ENCODE data around the gene PIEZO2. TPM values are rescaled to one million over a fixed set of nuclear protein-coding genes. Genes with fewer than 3 reads are reported as not detected.
"Not testable (repeated sequence)": the region's sequence is repeated elsewhere in the genome, so short reads cannot be mapped to it uniquely, and the experiment has no call there.

PIEZO2 gene
- not detected for total RNA-seq

DNA sequence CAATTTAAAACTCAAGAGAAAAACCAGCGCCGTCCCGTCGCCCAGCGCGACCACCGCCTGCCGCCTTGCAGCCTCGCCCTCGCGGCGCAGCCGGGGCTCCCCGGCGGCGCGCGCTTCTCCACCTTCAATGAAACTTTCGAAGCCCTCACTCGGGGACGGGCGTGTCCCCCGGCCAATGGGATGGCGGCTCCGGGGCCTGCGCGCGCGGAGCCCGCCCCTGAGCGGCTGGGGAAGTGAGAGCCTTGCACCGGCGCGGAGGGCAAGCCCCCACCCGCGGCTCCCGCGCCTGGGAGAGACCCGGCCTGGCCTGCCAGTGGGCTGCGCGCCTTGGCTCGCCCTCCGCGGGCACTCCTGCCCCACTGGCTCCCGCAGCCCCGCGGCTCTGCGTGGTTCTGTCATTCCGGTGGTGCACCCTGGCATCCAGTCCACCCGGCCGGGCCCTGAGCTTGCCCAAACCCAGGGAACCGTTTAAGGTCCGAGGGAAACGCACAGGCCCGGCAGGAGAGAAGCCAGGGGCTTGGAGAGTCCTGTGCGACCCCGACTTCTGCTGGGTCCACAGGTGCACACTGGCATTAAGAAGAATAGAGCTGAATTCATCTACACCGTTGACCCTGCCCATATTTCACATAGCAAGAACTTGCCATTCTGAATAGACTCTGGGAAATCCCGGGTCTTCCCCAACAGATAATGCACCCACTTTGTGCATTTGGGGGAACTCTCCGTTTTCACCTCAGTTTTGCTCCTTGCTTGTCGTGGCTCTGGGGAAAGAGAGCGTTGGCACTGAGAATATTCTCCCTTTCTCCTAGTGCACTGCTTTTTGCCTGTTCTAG, at the start of gene PIEZO2:
Gene PIEZO2, minus strand, starts transcription at position 129 of the 830 bp plus-strand sequence. CDS start 981 bp downstream, outside the sequence.
- H3K27me3 Mint-ChIP-seq = peaks cover 44% of the 10 kb centered on the region
- H3K9me3 Mint-ChIP-seq (ENCODE audit: low read depth) = no peaks in the 10 kb centered on the region
- DNase-seq (no peak), ATAC-seq (no peak)
- H3K4me3 Mint-ChIP-seq = no peak within 1 kb of the TSS
- no peak within 1 kb of the TSS for H3K27ac Mint-ChIP-seq
- CTCF ChIA-PET = no interaction called here
- H3K4me1 Mint-ChIP-seq = no peaks in the 10 kb centered on the region
- H3K36me3 Mint-ChIP-seq = no peaks in the 10 kb centered on the region

- DNase-seq = no peak
- no peak for ATAC-seq
- Mint-ChIP-seq H3K36me3 (no peaks in the 10 kb centered on the region), H3K27ac (no peak overlapping the region), H3K27me3 (no peaks in the 10 kb centered on the region), H3K4me3 (no peak overlapping the region), H3K4me1 (no peaks in the 10 kb centered on the region), H3K9me3 (ENCODE audit: low read depth) (no peaks in the 10 kb centered on the region)
- CTCF ChIA-PET = no interaction called here
Observed at GRCh38 chr18:11183637-11184036, 34.3 kb upstream of the PIEZO2 start.

- DNase-seq; H3K27me3 Mint-ChIP-seq; H3K4me1 Mint-ChIP-seq; H3K9me3 Mint-ChIP-seq (ENCODE audit: low read depth); H3K4me3 Mint-ChIP-seq; H3K36me3 Mint-ChIP-seq; ATAC-seq; H3K27ac Mint-ChIP-seq; CTCF ChIA-PET: not testable (repeated sequence)
Observed at GRCh38 chr18:11181629-11182028, 32.3 kb upstream of the PIEZO2 start.

GRCh38 chr18:11179959-11180519, 30.7 kb upstream of the PIEZO2 start:
- ATAC-seq (no peak), DNase-seq (no peak)
- Mint-ChIP-seq H3K27me3 (no peaks in the 10 kb centered on the region), H3K27ac (no peak overlapping the region), H3K4me3 (no peak overlapping the region), H3K9me3 (ENCODE audit: low read depth) (no peaks in the 10 kb centered on the region), H3K36me3 (no peaks in the 10 kb centered on the region), H3K4me1 (no peaks in the 10 kb centered on the region)
- CTCF ChIA-PET = no interaction called here

GRCh38 chr18:11178951-11179549, 29.7 kb upstream of the PIEZO2 start:
- Mint-ChIP-seq H3K4me3 (no peak overlapping the region), H3K27ac (no peak overlapping the region), H3K36me3 (no peaks in the 10 kb centered on the region), H3K27me3 (no peaks in the 10 kb centered on the region), H3K9me3 (ENCODE audit: low read depth) (no peaks in the 10 kb centered on the region), H3K4me1 (no peaks in the 10 kb centered on the region)
- DNase-seq = no peak
- CTCF ChIA-PET = no interaction called here
- no peak for ATAC-seq

- no peaks in the 10 kb centered on the region for H3K9me3 Mint-ChIP-seq (ENCODE audit: low read depth)
- CTCF ChIA-PET = no interaction called here
- no peak for ATAC-seq
Observed at GRCh38 chr18:11177382-11177781, 28.0 kb upstream of the PIEZO2 start.

GRCh38 chr18:11176481-11176881, 27.1 kb upstream of the PIEZO2 start:
- no peak for DNase-seq
- no peak overlapping the region for H3K4me3 Mint-ChIP-seq

More at GRCh38 chr18:11177382-11177781, 28.0 kb upstream of the PIEZO2 start:
- no peaks in the 10 kb centered on the region for H3K27me3 Mint-ChIP-seq
- H3K4me1 Mint-ChIP-seq = no peaks in the 10 kb centered on the region
- DNase-seq = no peak
- H3K27ac Mint-ChIP-seq = no peak overlapping the region
- no peak overlapping the region for H3K4me3 Mint-ChIP-seq
- no peaks in the 10 kb centered on the region for H3K36me3 Mint-ChIP-seq

GRCh38 chr18:11175266-11175979, 26.1 kb upstream of the PIEZO2 start:
- Mint-ChIP-seq H3K4me3 (no peak overlapping the region), H3K9me3 (ENCODE audit: low read depth) (no peaks in the 10 kb centered on the region), H3K27me3 (no peaks in the 10 kb centered on the region), H3K36me3 (no peaks in the 10 kb centered on the region), H3K4me1 (no peaks in the 10 kb centered on the region), H3K27ac (no peak overlapping the region)
- CTCF ChIA-PET = no interaction called here
- DNase-seq (no peak), ATAC-seq (no peak)

More at GRCh38 chr18:11176481-11176881, 27.1 kb upstream of the PIEZO2 start:
- no peak for ATAC-seq
- no peaks in the 10 kb centered on the region for H3K9me3 Mint-ChIP-seq (ENCODE audit: low read depth)
- CTCF ChIA-PET = no interaction called here
- no peaks in the 10 kb centered on the region for H3K4me1 Mint-ChIP-seq
- no peak overlapping the region for H3K27ac Mint-ChIP-seq
- H3K36me3 Mint-ChIP-seq = no peaks in the 10 kb centered on the region
- no peaks in the 10 kb centered on the region for H3K27me3 Mint-ChIP-seq

GRCh38 chr18:11174179-11174578, 24.8 kb upstream of the PIEZO2 start:
- ATAC-seq; H3K4me1 Mint-ChIP-seq; H3K9me3 Mint-ChIP-seq (ENCODE audit: low read depth); DNase-seq; H3K4me3 Mint-ChIP-seq; H3K27ac Mint-ChIP-seq; CTCF ChIA-PET; H3K36me3 Mint-ChIP-seq; H3K27me3 Mint-ChIP-seq: not testable (repeated sequence)

DNA sequence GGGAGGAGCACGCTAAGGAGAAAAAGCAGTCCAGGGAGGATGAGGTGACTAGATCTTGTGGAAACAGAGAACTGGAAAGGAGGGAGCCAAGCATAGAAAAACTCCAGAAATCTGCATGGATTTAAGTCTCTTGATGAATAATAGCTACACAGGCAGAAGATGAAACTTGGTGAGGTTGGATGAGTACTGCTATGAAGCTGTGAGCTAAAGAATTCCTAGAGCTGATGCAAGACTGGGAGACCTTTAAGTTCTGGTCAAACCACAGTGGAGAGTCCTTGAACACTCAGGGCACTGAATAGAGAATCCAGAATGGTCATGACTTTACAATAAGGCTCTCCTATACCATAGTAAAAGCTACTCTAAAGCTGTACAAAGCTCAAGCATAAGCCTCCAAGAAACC, 18.4 kb upstream of the PIEZO2 start:
- Mint-ChIP-seq H3K4me3 (no peak overlapping the region), H3K36me3 (no peaks in the 10 kb centered on the region), H3K27me3 (no peaks in the 10 kb centered on the region), H3K4me1 (no peaks in the 10 kb centered on the region), H3K9me3 (ENCODE audit: low read depth) (no peaks in the 10 kb centered on the region), H3K27ac (no peak overlapping the region)
- no peak for DNase-seq
- CTCF ChIA-PET = no interaction called here
- ATAC-seq = no peak

DNA sequence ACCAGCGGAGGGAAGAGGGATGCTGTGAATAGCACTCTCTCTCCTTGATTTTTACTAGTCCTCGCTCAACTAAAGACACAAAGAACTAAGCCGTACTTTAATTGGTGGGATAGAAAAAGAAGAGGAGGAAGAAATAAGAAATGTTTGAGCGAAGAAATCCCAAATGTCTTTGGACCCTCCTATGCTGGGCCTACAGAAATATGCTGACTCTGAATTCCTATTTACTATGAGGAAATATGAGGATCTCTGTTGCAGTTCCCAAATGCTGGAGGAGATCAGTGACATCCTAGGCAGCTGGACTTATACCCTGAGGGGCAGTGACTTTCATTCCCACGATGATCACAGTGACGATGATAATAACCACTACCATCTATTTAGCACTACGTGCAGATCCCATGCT, 16.6 kb upstream of the PIEZO2 start:
- no peaks in the 10 kb centered on the region for H3K9me3 Mint-ChIP-seq (ENCODE audit: low read depth)
- no peaks in the 10 kb centered on the region for H3K36me3 Mint-ChIP-seq
- no peak overlapping the region for H3K27ac Mint-ChIP-seq
- H3K4me3 Mint-ChIP-seq = no peak overlapping the region
- no peaks in the 10 kb centered on the region for H3K27me3 Mint-ChIP-seq
- ATAC-seq (no peak), DNase-seq (no peak)
- CTCF ChIA-PET = no interaction called here
- H3K4me1 Mint-ChIP-seq = no peaks in the 10 kb centered on the region

DNA sequence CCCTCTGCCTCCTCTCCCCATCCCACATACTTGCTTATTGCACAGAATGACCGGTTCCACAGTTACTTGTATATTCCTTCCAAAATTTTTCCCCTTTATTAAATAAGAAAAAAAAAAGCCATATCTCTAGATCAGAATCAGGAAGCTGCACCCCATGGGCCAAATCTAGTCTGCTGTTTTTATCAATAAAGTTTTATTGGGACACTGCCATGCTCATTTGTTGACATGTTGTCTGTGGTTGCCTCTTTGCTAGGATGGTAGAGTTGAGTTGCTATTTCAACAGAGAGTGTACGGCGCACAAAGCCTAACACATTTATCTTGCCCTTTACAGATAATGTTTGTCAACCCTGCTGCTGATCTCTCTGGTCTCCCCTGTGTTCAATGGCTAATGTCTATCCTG, 15.8 kb upstream of the PIEZO2 start:
- Mint-ChIP-seq H3K27me3 (no peaks in the 10 kb centered on the region), H3K27ac (no peak overlapping the region)
- CTCF ChIA-PET = interaction anchor here (1.0 kb wide), 1 partner anchor 72 kb away, joined by 3 read pairs; no protein-coding TSS in a partner anchor

DNA sequence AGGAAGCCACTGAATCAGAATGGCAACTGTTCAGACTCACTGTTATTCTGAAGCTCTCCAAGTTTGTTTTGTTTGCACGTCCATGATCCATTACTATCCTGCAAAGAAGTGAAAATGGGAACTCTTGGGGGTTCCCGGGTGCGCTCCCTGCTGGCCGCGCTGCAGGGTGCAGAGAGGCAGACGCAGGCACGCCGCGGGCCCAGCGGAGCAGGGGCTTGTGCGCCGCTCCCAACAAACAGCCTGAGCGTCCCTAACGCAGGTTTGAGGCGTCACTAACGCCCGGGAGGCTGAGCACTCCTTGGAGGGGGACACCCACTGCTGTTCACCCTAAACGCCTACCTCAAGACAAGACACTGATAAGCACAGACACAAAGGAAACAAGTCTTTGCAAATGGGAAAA, 14.3 kb upstream of the PIEZO2 start:
- no peak for ATAC-seq
- Mint-ChIP-seq H3K27me3 (no peaks in the 10 kb centered on the region), H3K9me3 (ENCODE audit: low read depth) (no peaks in the 10 kb centered on the region), H3K4me1 (no peaks in the 10 kb centered on the region), H3K27ac (no peak overlapping the region), H3K4me3 (no peak overlapping the region), H3K36me3 (no peaks in the 10 kb centered on the region)
- CTCF ChIA-PET = no interaction called here
- no peak for DNase-seq

More for the DNA sequence above, 15.8 kb upstream of the PIEZO2 start:
- Mint-ChIP-seq H3K36me3 (no peaks in the 10 kb centered on the region), H3K4me3 (no peak overlapping the region), H3K4me1 (no peaks in the 10 kb centered on the region), H3K9me3 (ENCODE audit: low read depth) (no peaks in the 10 kb centered on the region)
- no peak for ATAC-seq
- no peak for DNase-seq
